ENCODE results near the gene LCP2.

GRCh38 chr5:170290498-170290897 lies 7.1 kb downstream of the LCP2 start:
- TF ChIP-seq CTCF (IDR thresholded peaks at IDR 0.05) (no peak), POLR2AphosphoS5 (IDR thresholded peaks at IDR 0.05; ENCODE audit: insufficient read depth in 1 of 2, low read depth in 1 of 2) (no peak), POLR2A (IDR thresholded peaks at IDR 0.05) (no peak)
